ENCODE measurements around the gene ATXN8OS. TPM values are rescaled to one million over a fixed set of nuclear protein-coding genes. Genes with fewer than 3 reads are reported as not detected.

The ATXN8OS gene
- 0.23 and 1.0 TPM in 2 replicates for total RNA-seq
- not detected in 2 replicates for polyA plus RNA-seq

DNA sequence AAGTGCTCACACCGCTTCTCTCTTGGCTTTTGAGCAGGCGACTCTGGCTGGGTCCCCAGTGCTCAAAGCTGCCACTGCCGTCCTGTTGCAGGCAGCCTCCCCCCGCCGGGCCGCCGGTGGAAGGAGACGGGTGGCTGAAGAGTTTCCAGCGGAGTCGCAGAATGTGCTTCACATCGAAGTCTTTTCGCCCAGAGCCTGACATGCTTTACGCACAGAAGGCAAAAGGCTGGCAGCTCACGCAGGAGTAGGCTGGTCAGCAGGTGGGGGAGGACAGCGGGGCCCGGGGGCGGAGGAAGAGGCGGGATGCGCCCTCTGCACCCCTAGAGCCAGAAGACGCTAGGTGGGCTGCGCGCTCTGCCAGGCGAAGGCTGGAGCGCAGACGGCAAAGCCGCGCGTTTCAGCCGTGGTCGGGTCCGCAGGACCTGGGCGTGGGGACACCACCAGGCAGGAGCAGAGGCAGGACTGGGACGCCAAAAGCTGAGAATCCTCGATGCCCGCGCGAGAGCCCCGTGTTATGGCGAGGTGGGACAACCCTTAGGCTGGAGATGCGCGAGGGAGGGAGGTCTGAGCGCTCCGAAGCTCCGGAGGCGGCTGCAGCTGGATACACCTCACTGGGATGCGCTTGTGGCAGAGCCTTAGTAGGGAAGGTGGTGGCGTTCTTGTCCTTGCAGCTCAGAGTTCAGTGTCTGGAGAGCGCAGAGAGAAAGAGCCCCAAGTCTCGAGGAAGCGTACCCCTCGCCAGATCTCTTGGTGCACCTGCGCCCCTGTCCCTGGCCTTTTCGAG lies at the start of gene ATXN8OS:
Gene ATXN8OS, plus strand, starts transcription at position 329 of the 784 bp plus-strand sequence.
- no peak for TF ChIP-seq CTCF (IDR thresholded peaks at IDR 0.05; ENCODE audit: poor library complexity)
- no peak for TF ChIP-seq EZH2phosphoT487 (IDR thresholded peaks at IDR 0.05; ENCODE audit: low read depth, severe bottlenecking, unreplicated experiment)
- TF ChIP-seq EZH2 (IDR thresholded peaks at IDR 0.05; ENCODE audit: borderline replicate concordance), result peak; percentile 19
- H3K4me2 ChIP-seq, result peak within 1 kb of the TSS; percentile 84
- no peaks in the 10 kb centered on the region for H3K36me3 ChIP-seq (replicated peaks; ENCODE audit: insufficient read depth, low read depth)
- no peak within 1 kb of the TSS for H3K27ac ChIP-seq
- no peak within 1 kb of the TSS for H3K4me3 ChIP-seq
- H3K9me3 ChIP-seq (ENCODE audit: low read depth), result no peaks in the 10 kb centered on the region
- H4K20me1 ChIP-seq (ENCODE audit: insufficient read depth, poor library complexity, severe bottlenecking), result no peaks in the 10 kb centered on the region
- no peaks in the 10 kb centered on the region for H3K4me1 ChIP-seq (ENCODE audit: insufficient read depth)
- H2AFZ ChIP-seq, result peak within 1 kb of the TSS; percentile 27
- WGBS (ENCODE audit: low lambda C conversion rate, missing lambda C conversion rate), result 8% methylated on average over 47 of the region's 53 CpGs
- no peaks in the 10 kb centered on the region for H3K9me2 ChIP-seq (replicated peaks; ENCODE audit: insufficient read depth)
- DNase-seq (ENCODE audit: low spot score), result peak; percentile 9
- H3K27me3 ChIP-seq, result peaks cover 31% of the 10 kb centered on the region
- no peaks in the 10 kb centered on the region for H3K79me2 ChIP-seq

DNA sequence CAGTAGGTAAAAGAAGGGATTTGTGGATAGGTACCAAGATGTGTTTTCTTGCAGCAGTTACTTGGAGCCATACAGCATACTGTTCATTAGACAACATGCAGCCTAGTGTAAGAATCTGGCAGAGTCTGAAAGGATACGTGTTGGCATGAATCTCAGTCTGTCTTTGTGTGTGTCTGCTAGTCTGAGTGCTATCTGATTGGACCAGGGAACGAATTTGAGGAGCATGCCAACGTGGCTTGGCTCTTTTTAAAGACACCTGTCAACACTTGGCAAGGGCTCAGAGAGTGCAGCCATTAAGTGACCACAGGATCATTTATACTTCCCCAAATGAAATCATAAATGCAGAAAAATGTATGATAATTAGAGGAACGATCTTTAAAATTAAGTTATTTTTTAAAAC lies 27.6 kb upstream of the ATXN8OS start:
- no peaks in the 10 kb centered on the region for H3K9me3 ChIP-seq (ENCODE audit: low read depth)
- H3K9me2 ChIP-seq (replicated peaks; ENCODE audit: insufficient read depth), result no peaks in the 10 kb centered on the region
- TF ChIP-seq EZH2 (IDR thresholded peaks at IDR 0.05; ENCODE audit: borderline replicate concordance), result no peak
- no peak for TF ChIP-seq CTCF (IDR thresholded peaks at IDR 0.05; ENCODE audit: poor library complexity)
- no peaks in the 10 kb centered on the region for H3K36me3 ChIP-seq (replicated peaks; ENCODE audit: insufficient read depth, low read depth)
- H2AFZ ChIP-seq, result no peak overlapping the region
- no peaks in the 10 kb centered on the region for H3K4me1 ChIP-seq (ENCODE audit: insufficient read depth)
- H3K79me2 ChIP-seq, result no peaks in the 10 kb centered on the region
- H3K4me3 ChIP-seq, result no peak overlapping the region
- DNase-seq (ENCODE audit: low spot score), result no peak
- no peak overlapping the region for H3K4me2 ChIP-seq
- no peaks in the 10 kb centered on the region for H4K20me1 ChIP-seq (ENCODE audit: insufficient read depth, poor library complexity, severe bottlenecking)
- 57% methylated on average over 4 of the region's 4 CpGs for WGBS (ENCODE audit: low lambda C conversion rate, missing lambda C conversion rate)
- H3K27me3 ChIP-seq, result no peaks in the 10 kb centered on the region
- no peak overlapping the region for H3K27ac ChIP-seq

DNA sequence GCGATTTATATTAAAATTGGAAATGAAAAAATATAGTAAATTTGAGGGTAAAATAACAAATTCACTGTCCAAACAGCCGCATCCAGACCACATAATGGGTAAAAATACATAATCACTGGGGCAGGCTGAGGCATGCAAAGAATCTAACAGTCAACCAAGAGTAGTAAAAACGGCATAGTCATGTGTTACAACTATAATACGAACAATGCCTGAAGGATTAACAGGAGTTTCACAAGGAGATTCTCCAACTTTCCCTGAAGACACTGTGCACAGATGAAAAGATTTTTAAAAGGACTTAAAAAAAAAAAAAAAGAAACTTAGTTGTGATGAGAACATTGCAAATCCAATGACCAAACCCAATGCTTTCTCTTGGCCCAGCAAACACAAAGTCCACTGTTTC lies 20.4 kb upstream of the ATXN8OS start:
- no peaks in the 10 kb centered on the region for H3K9me3 ChIP-seq (ENCODE audit: low read depth)
- no peaks in the 10 kb centered on the region for H3K4me1 ChIP-seq (ENCODE audit: insufficient read depth)
- H3K4me3 ChIP-seq, result no peak overlapping the region
- TF ChIP-seq EZH2phosphoT487 (IDR thresholded peaks at IDR 0.05; ENCODE audit: low read depth, severe bottlenecking, unreplicated experiment) (no peak), EZH2 (IDR thresholded peaks at IDR 0.05; ENCODE audit: borderline replicate concordance) (no peak), CTCF (IDR thresholded peaks at IDR 0.05; ENCODE audit: poor library complexity) (no peak)
- WGBS (ENCODE audit: low lambda C conversion rate, missing lambda C conversion rate), result 68% methylated on average over 4 of the region's 4 CpGs
- H3K9me2 ChIP-seq (replicated peaks; ENCODE audit: insufficient read depth), result no peaks in the 10 kb centered on the region
- H3K27ac ChIP-seq, result no peak overlapping the region
- H3K36me3 ChIP-seq (replicated peaks; ENCODE audit: insufficient read depth, low read depth), result no peaks in the 10 kb centered on the region
- H3K79me2 ChIP-seq, result no peaks in the 10 kb centered on the region
- H4K20me1 ChIP-seq (ENCODE audit: insufficient read depth, poor library complexity, severe bottlenecking), result no peaks in the 10 kb centered on the region
- no peak overlapping the region for H3K4me2 ChIP-seq
- H2AFZ ChIP-seq, result no peak overlapping the region
- H3K27me3 ChIP-seq, result no peaks in the 10 kb centered on the region
- DNase-seq (ENCODE audit: low spot score), result no peak
